Stimulated activated memory B cell treated with anti-CD40 and anti-IgM and Interleukin-4, amounts not matched to agents 10 μg/mL and 1 μg/mL and 100 μg/mL, for 72 hours (primary cell): ENCODE results near the gene EEA1.

Experiments used
- ATAC-seq: fragments of 150-1000 bp; cut with Tn5 transposase; 2 replicates; pipeline ENCODE4 v1.10.0; 2021
- H3K27ac Mint-ChIP-seq: one replicate; pipeline ENCODE4 v1.8.0; 2022; ENCODE audit warnings: mild to moderate bottlenecking, mixed read lengths
- H3K27me3 Mint-ChIP-seq: one replicate; pipeline ENCODE4 v1.8.0; 2022; ENCODE audit warnings: mixed read lengths
- H3K36me3 Mint-ChIP-seq: one replicate; pipeline ENCODE4 v1.8.0; 2022; ENCODE audit warnings: mixed read lengths
- H3K4me1 Mint-ChIP-seq: one replicate; pipeline ENCODE4 v1.8.0; 2022; ENCODE audit warnings: mixed read lengths
- H3K4me3 Mint-ChIP-seq: one replicate; pipeline ENCODE4 v1.8.0; 2022; ENCODE audit warnings: mild to moderate bottlenecking, moderate library complexity, mixed read lengths
- H3K9me3 Mint-ChIP-seq: one replicate; pipeline ENCODE4 v1.8.0; 2022; ENCODE audit warnings: mixed read lengths

EEA1 gene

GRCh38 chr12:92739113-92739512, 190.0 kb downstream of the EEA1 start:
- Mint-ChIP-seq H3K4me1 (peaks cover 6% of the 10 kb centered on the region), H3K4me3 (no peak overlapping the region), H3K27ac (no peak overlapping the region), H3K27me3 (no peaks in the 10 kb centered on the region), H3K36me3 (peaks cover 52% of the 10 kb centered on the region), H3K9me3 (no peaks in the 10 kb centered on the region)
- no peak for ATAC-seq

GRCh38 chr12:92737855-92738850, 190.9 kb downstream of the EEA1 start:
- ATAC-seq = no peak
- Mint-ChIP-seq H3K4me1 (peaks cover 6% of the 10 kb centered on the region), H3K9me3 (no peaks in the 10 kb centered on the region), H3K4me3 (no peak overlapping the region), H3K27ac (no peak overlapping the region), H3K36me3 (peaks cover 52% of the 10 kb centered on the region), H3K27me3 (no peaks in the 10 kb centered on the region)

- H3K4me3 Mint-ChIP-seq = no peak overlapping the region
- no peaks in the 10 kb centered on the region for H3K27me3 Mint-ChIP-seq
- no peaks in the 10 kb centered on the region for H3K9me3 Mint-ChIP-seq
- H3K36me3 Mint-ChIP-seq = peaks cover 46% of the 10 kb centered on the region
- H3K27ac Mint-ChIP-seq = no peak overlapping the region
- peaks cover 6% of the 10 kb centered on the region for H3K4me1 Mint-ChIP-seq
- no peak for ATAC-seq
Observed at GRCh38 chr12:92736605-92737004, 192.5 kb downstream of the EEA1 start.

DNA sequence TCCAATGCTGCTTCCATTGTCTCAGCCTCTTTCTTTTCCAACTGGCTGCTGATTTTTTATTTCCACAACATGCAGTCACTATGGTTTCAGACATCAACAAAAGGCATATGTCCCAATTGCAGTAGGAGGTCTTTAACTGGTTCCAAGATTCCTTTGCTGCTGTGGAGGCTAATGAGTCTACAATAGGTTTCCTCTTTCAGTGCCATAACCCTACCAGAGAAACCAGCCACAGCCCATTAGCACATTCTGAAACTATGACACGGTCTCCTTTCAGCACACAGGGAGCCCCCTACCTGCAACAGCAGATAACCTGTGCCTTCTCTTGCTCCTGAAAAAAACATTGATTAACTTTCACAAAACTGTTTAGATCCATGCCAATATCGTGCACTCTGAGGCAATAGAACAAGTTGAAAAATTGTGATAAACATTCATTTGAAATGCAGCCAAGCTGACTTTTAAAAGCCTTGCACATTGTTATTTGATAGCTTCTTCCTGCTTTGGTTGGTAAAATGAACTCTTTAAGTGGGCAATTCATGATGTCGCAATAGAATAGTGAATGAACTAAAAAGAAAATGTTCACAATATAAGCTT, 193.9 kb downstream of the EEA1 start:
- H3K27me3 Mint-ChIP-seq = no peaks in the 10 kb centered on the region
- H3K4me1 Mint-ChIP-seq = peaks cover 6% of the 10 kb centered on the region
- no peak for ATAC-seq
- H3K36me3 Mint-ChIP-seq = peaks cover 41% of the 10 kb centered on the region
- H3K9me3 Mint-ChIP-seq = no peaks in the 10 kb centered on the region
- no peak overlapping the region for H3K27ac Mint-ChIP-seq
- H3K4me3 Mint-ChIP-seq = no peak overlapping the region

- Mint-ChIP-seq H3K36me3 (peaks cover 41% of the 10 kb centered on the region), H3K27me3 (no peaks in the 10 kb centered on the region), H3K9me3 (no peaks in the 10 kb centered on the region)
Observed at GRCh38 chr12:92733661-92734060, 195.4 kb downstream of the EEA1 start.

GRCh38 chr12:92733181-92733580, 195.9 kb downstream of the EEA1 start:
- H3K4me1 Mint-ChIP-seq = peaks cover 6% of the 10 kb centered on the region
- H3K27ac Mint-ChIP-seq = no peak overlapping the region
- no peak for ATAC-seq
- no peaks in the 10 kb centered on the region for H3K27me3 Mint-ChIP-seq
- H3K9me3 Mint-ChIP-seq = no peaks in the 10 kb centered on the region
- peaks cover 41% of the 10 kb centered on the region for H3K36me3 Mint-ChIP-seq
- no peak overlapping the region for H3K4me3 Mint-ChIP-seq

More at GRCh38 chr12:92733661-92734060, 195.4 kb downstream of the EEA1 start:
- no peak overlapping the region for H3K27ac Mint-ChIP-seq
- no peak for ATAC-seq
- H3K4me3 Mint-ChIP-seq = no peak overlapping the region
- H3K4me1 Mint-ChIP-seq = peaks cover 6% of the 10 kb centered on the region

GRCh38 chr12:92732716-92733115, 196.4 kb downstream of the EEA1 start:
- H3K27ac Mint-ChIP-seq = no peak overlapping the region
- H3K4me3 Mint-ChIP-seq = no peak overlapping the region
- H3K27me3 Mint-ChIP-seq = no peaks in the 10 kb centered on the region
- no peaks in the 10 kb centered on the region for H3K9me3 Mint-ChIP-seq
- no peak for ATAC-seq
- H3K4me1 Mint-ChIP-seq = peaks cover 6% of the 10 kb centered on the region
- peaks cover 40% of the 10 kb centered on the region for H3K36me3 Mint-ChIP-seq

GRCh38 chr12:92732216-92732615, 196.9 kb downstream of the EEA1 start:
- Mint-ChIP-seq H3K27ac (no peak overlapping the region), H3K4me3 (no peak overlapping the region), H3K9me3 (no peaks in the 10 kb centered on the region), H3K4me1 (peaks cover 1% of the 10 kb centered on the region), H3K36me3 (peaks cover 35% of the 10 kb centered on the region), H3K27me3 (no peaks in the 10 kb centered on the region)
- no peak for ATAC-seq

- H3K4me3 Mint-ChIP-seq = no peak overlapping the region
- no peaks in the 10 kb centered on the region for H3K9me3 Mint-ChIP-seq
- no peaks in the 10 kb centered on the region for H3K4me1 Mint-ChIP-seq
- H3K27ac Mint-ChIP-seq = no peak overlapping the region
- H3K36me3 Mint-ChIP-seq = peaks cover 26% of the 10 kb centered on the region
- no peaks in the 10 kb centered on the region for H3K27me3 Mint-ChIP-seq
- no peak for ATAC-seq
Observed at GRCh38 chr12:92730758-92731157, 198.3 kb downstream of the EEA1 start.

- H3K9me3 Mint-ChIP-seq = no peaks in the 10 kb centered on the region
- no peaks in the 10 kb centered on the region for H3K4me1 Mint-ChIP-seq
- H3K36me3 Mint-ChIP-seq = peaks cover 30% of the 10 kb centered on the region
- H3K27ac Mint-ChIP-seq = no peak overlapping the region
- no peak overlapping the region for H3K4me3 Mint-ChIP-seq
- H3K27me3 Mint-ChIP-seq = no peaks in the 10 kb centered on the region
- ATAC-seq = no peak
Observed at GRCh38 chr12:92729773-92730305, 199.3 kb downstream of the EEA1 start.

DNA sequence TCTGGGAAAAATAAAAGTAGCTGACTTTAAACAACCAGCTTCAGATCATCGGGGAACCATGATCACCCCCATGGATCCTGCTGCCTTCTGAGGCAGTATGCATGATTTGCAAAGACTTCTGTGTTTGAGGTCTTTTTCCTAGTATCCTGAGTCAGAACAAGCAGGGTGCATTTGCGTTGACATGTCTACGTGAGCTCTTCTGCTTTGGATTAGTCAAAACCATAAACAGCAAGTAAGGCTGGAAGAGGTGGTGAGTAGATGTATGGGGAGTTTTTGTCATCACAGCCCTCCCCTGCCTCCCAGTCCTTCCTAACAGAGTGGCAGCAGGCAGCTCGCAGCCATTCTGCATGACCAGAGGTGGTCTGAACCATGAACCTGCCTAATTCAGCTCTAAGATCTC, 202.2 kb downstream of the EEA1 start:
- Mint-ChIP-seq H3K36me3 (peaks cover 32% of the 10 kb centered on the region), H3K4me3 (no peak overlapping the region), H3K27ac (no peak overlapping the region), H3K4me1 (no peaks in the 10 kb centered on the region), H3K27me3 (no peaks in the 10 kb centered on the region), H3K9me3 (peaks cover 4% of the 10 kb centered on the region)
- ATAC-seq = no peak

GRCh38 chr12:92722897-92723296, 206.2 kb downstream of the EEA1 start:
- Mint-ChIP-seq H3K4me1 (no peaks in the 10 kb centered on the region), H3K27ac (no peak overlapping the region), H3K4me3 (no peak overlapping the region), H3K27me3 (no peaks in the 10 kb centered on the region), H3K9me3 (peaks cover 4% of the 10 kb centered on the region), H3K36me3 (peaks cover 56% of the 10 kb centered on the region)
- ATAC-seq = no peak

- H3K4me3 Mint-ChIP-seq = no peak overlapping the region
- H3K9me3 Mint-ChIP-seq = peaks cover 4% of the 10 kb centered on the region
- no peaks in the 10 kb centered on the region for H3K4me1 Mint-ChIP-seq
- peaks cover 62% of the 10 kb centered on the region for H3K36me3 Mint-ChIP-seq
- no peaks in the 10 kb centered on the region for H3K27me3 Mint-ChIP-seq
- no peak for ATAC-seq
- no peak overlapping the region for H3K27ac Mint-ChIP-seq
Observed at GRCh38 chr12:92721656-92722055, 207.4 kb downstream of the EEA1 start.

DNA sequence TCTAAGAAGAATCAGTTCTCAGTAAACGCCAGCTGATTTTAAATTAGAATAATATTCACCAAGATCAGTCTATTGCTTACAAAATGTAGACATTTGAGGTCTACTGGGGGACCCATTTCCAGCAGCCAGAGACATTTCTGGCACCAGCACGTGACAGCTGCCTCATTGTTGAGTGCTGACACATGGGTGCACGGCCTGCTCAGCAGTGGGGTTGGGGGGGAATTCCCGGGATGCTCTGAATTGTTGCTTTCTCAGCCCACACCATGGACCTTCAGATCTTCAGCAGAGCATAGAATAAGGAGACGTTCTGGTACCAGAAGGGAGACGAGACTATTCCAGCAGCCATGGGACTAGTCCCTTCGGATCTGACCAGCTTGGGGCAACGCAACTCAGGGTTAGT, 208.0 kb downstream of the EEA1 start:
- Mint-ChIP-seq H3K27me3 (no peaks in the 10 kb centered on the region), H3K36me3 (peaks cover 67% of the 10 kb centered on the region), H3K27ac (no peak overlapping the region), H3K9me3 (peaks cover 4% of the 10 kb centered on the region), H3K4me1 (no peaks in the 10 kb centered on the region), H3K4me3 (no peak overlapping the region)
- no peak for ATAC-seq
